Hepatocyte (in vitro differentiated cells): ENCODE data around the gene GOLGA6L22.
"Not testable (repeated sequence)": the region's sequence is repeated elsewhere in the genome, so short reads cannot be mapped to it uniquely, and the experiment has no call there.

ENCODE experiments used
- CTCF ChIP-seq: fragments of 200-600 bp; sonication (generic); IDR thresholded peaks from 2 replicates; pipeline ENCODE4 v1.5.1; 2016; ENCODE audit warnings: antibody characterized with exemption, mild to moderate bottlenecking; ENCODE audit not compliant: poor library complexity
- EZH2 ChIP-seq: fragments of 200-600 bp; sonication (generic); IDR thresholded peaks from 2 replicates; pipeline ENCODE4 v1.6.1; 2016; ENCODE audit warnings: antibody characterized with exemption, mild to moderate bottlenecking, borderline replicate concordance
- EZH2phosphoT487 ChIP-seq: fragments of 200-600 bp; sonication (generic); IDR thresholded peaks from one replicate; pipeline ENCODE4 v1.6.1; 2018; ENCODE audit warnings: antibody characterized with exemption, mild to moderate bottlenecking, low read depth, moderate library complexity; ENCODE audit not compliant: unreplicated experiment, severe bottlenecking

- TF ChIP-seq CTCF, EZH2phosphoT487, EZH2: not testable (repeated sequence)
Measured at GRCh38 chr15:22418666-22419065, 40.0 kb upstream of the GOLGA6L22 start.
